Stomach (tissue), 4 donors: ENCODE data around the gene HSDL2.
"Not testable (repeated sequence)": the region's sequence is repeated elsewhere in the genome, so short reads cannot be mapped to it uniquely, and the experiment has no call there.

Experiments
- CTCF ChIP-seq, 7 experiments: fragments of 450-650 bp in 4 of 7; fragments of 200-600 bp in 3 of 7; sonication (generic) in 3 of 7; IDR thresholded peaks; one replicate each; pipeline ENCODE4 v1.5.1; 2016 to 2019; ENCODE audit warnings: antibody characterized with exemption in 7 of 7, control low read depth in 2 of 7, mild to moderate bottlenecking in 1 of 7
- EP300 ChIP-seq: sonication (generic); formaldehyde crosslinking; IDR thresholded peaks from one replicate; pipeline ENCODE4 v1.6.1; 2017; ENCODE audit warnings: antibody characterized with exemption
- POLR2A ChIP-seq, 4 donors: fragments of 450-650 bp; IDR thresholded peaks; one replicate each; pipeline ENCODE4 v1.6.1; 2016; ENCODE audit warnings: antibody characterized with exemption in 4 of 4, control low read depth in 2 of 4, mild to moderate bottlenecking in 1 of 4, moderate library complexity in 1 of 4
- POLR2AphosphoS5 ChIP-seq, 3 donors: sonication (generic); formaldehyde crosslinking; IDR thresholded peaks; one replicate each; pipeline ENCODE4 v1.6.1; 2016; ENCODE audit warnings: antibody characterized with exemption in 3 of 3

- not testable (repeated sequence) for TF ChIP-seq CTCF (IDR thresholded peaks at IDR 0.05); POLR2AphosphoS5 (IDR thresholded peaks at IDR 0.05); EP300; POLR2A (IDR thresholded peaks at IDR 0.05)
Observed at GRCh38 chr9:112389897-112390296, 10.0 kb downstream of the HSDL2 start.
